Activated gamma-delta T cell treated with Interleukin-2 at 50 U/mL for 16 hours (primary cell): Measurements from ENCODE around the gene KRT28.
"Not testable (repeated sequence)": the region's sequence is repeated elsewhere in the genome, so short reads cannot be mapped to it uniquely, and the experiment has no call there.

Source experiments
- DNase-seq: peaks from one replicate; pipeline ENCODE4 v3.0.0-alpha.2; 2020

The KRT28 gene

DNA sequence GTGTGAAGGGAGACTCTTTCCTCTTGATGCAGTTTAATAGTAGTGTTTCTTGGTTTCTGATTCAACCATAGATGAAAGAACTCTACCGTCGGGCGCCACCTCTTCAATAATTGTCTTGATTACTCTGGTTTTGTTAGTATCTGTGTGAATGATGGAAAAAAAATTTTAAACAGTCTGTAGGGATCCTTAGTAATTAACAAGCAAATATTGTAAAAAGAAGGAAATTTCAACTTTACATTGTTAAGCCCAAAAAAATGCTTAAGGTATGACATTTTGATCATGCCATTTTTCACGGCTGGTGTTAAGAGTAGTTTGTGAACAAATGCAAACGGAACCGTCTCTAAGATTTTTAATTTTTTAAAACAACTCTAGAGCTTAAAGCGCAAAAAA lies 18.6 kb upstream of the KRT28 start:
- no peak for DNase-seq

DNA sequence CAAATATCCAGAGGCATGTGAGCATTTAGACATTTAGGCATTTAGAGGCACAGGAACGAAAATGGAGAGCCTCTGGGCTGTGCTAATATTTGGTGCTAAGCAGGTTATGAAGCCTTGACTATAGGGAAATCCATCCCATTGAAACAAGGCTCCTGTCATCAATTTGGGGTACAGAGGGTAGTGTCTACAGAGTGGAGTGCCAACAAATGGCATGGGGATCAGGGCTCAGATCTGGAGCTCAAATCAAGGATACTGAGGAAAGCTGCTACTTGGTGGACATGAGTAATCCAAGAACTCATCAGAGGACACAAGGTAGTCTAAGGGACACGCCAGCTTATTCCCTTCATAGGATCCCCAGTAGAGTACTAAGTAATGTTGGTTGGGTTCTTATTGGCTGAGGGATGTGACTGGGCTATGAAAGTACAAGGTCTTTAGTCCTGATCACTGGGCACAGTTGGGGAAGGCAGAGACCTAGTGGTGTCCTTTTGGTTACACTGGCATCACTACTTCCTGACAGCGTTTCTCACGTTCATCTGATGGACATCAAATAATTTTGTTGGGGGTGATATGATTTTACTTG lies 17.4 kb upstream of the KRT28 start:
- no peak for DNase-seq

DNA sequence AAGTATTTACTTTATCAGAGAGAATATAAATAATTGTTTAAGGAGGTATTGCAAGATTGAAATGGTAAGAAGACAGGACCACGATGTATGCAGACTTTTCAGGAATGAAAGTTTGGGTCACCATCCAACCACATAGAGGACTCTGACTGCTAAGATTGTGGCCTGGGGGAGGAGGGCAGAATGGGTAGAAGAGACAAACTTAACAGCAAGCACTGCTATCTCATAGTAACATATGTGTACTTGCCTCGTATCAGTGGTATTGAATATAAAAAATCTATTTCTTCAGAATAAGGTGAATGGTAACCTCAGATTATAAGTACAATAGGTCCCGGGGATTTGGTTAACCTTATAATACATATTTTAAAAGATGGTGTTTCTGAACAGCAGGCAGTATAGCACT lies 16.8 kb upstream of the KRT28 start:
- DNase-seq = no peak

GRCh38 chr17:40815381-40815780 lies 15.6 kb upstream of the KRT28 start:
- DNase-seq = no peak

DNA sequence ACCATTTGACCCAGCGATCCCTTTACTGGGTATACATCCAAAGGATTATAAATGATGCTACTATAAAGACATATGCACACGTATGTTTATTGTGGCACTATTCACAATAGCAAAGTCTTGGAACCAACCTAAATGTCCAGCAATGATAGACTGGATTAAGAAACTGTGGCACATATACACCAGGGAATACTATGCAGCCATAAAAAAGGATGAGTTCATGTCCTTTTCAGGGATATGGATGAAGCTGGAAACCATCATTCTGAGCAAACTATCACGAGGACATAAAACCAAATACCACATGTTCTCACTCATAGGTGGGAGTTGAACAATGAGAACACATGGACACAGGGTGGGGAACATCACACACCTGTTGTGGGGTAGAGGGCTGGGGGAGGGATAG lies 14.9 kb upstream of the KRT28 start:
- DNase-seq = not testable (repeated sequence)

- DNase-seq = no peak
Observed at GRCh38 chr17:40813804-40814203, 14.0 kb upstream of the KRT28 start.

DNA sequence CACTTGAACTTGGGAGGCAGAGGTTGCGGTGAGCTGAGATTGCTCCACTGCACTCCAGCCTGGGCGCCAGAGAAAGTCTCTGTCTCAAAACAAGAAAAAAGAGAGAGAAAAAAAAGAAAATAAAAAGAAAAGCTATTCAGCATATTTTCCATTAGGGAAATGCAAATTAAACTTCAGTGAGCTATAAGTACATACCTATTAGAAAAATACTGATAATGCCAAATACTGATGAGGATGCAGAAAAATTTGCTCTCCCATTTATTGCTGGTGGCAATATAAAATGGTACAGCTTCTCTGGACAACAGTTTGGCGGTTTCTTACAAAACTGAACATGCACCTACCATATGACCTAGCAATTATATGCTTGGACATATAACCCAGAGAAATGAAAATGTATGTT lies 12.9 kb upstream of the KRT28 start:
- DNase-seq = no peak

- DNase-seq = no peak
Observed at GRCh38 chr17:40810494-40810893, 10.7 kb upstream of the KRT28 start.

DNA sequence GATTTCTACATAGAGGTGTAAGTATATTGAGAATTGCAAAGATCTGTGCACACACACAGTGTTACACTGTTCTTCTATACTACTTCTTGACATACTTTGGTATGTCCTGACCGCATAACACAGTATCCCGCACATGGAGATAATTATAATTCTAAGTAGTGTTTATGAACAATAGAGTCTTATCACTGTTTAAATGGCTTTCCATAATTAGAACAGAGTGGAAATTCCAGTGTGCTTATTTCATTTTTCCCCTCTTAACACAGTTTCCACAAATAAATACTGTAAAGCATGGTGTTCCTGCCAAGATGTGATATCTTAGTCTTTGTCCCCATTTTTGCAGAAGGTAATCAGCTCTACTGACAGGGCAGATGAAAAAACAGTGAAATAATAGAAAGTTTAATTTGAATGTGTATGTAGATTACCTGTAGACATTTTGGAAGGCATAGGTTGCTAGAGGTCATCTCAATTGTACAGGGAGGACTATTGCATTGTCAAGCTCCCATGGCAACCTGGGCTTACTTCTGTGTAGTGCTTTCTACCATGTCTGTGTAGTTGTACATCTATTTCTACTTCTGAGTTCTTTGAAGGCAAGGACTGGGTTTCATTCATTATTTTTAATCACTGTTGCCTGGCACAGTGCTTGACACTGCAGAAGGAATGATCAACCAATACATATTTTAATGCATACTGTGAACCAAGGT lies 10.1 kb upstream of the KRT28 start:
- no peak for DNase-seq

DNA sequence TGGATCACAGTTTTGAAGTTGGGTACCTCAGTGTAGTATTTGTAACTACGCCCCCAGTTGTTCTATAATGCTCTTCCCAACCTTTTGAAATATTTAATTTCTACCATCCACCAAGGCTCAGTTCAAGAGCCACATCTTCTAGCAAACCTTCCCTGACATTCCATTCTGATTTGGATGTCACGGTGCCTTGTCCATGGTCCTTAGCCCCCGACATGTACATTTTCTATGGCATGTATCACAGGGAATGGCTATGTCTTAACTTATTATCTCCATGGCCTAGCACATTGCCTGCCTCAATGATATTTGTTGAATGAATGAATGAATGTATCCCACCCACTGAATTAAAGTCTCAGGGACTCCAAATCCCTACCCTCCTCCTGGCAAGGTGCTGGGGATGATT lies 6.4 kb upstream of the KRT28 start:
- no peak for DNase-seq

- peak; percentile 70 for DNase-seq
Observed at GRCh38 chr17:40803617-40804082, 3.9 kb upstream of the KRT28 start.

DNA sequence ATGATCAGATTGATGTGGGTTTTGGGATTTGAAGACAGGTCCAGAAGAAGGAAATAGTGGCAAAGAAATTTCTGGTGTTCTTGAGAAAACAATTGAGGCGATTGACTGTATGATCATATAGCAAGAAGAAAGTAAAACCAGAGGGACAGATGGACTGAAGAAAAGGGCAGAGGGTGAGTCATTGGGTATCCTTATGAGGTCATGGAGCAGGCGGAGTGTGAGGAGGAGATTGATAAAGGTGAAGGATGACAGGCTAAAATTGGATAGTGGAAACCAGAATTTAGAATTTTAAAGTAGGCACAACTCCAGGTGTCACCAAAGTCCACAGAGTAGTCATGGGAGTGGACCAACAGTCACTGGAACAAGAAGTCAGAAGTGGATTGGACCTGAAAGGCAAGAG lies 1.4 kb upstream of the KRT28 start:
- no peak for DNase-seq

DNA sequence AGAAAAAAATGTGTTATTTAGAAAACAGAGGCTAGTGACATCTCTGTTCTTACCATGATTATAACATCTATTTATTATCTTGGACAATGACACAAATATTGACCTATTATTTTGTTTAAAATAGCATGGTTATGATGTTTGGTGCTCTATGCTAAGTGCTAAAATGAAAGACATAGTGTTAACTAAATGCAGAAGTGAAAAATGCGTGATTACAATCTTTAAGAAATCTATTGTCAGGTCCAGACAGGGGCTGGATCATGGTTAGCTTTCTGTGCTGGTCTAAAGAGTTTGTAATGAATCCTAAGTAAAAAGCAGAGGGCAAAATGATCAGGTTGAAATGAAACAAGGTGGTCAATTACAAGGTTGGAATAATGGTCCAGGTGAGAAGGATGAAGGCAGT lies 622 bp upstream of the KRT28 start:
- DNase-seq = no peak

GRCh38 chr17:40796846-40797245 lies 2.9 kb downstream of the KRT28 start:
- no peak for DNase-seq

DNA sequence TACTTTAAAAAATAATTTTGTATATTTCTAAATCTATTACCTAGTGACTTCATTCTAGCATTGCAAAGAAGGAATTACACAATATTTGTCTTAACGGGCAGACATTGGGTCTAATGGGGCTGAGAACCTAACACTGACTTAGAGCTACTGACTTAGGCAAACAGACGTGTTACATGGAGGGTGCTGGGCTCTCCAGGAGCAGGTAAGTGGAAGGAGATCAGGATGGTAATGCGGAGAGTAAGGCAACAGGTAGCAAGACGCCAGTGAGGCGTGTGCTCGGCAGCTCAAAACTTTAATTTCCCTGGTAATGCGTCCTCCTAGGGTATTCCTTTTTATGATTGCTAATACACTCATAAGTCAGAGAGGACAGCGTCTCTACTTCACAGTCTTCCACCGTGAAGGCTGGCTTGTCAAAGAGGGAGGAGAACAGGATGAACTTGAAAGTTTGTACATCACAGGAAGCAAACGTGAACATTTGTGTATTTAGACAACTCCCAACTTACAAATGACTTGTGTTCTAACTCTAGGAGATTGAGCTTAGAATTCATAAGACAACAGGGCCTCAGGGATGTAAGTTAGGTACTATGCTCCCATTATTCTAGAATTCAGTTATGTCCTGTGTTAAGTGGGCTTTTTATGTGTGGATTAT lies 4.6 kb downstream of the KRT28 start:
- DNase-seq = no peak

DNA sequence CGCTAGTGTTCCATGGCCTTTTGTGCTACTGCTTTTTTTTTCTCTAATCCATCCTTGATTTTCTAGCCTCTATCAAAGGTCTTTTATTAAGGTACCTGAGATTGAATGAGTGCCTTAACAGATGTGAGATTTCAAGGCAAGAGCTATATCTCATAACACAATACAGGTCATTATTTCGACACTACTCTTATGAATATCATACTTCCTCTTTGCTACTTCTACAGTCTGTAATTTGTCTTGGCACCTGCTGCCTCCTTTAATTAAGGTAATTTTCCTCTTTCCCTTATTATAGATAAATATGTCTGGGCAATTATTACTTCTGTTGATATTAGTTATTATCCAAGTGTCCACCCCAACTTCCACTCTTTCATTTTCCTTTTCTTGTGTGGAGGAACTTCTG lies 5.3 kb downstream of the KRT28 start:
- no peak for DNase-seq

- DNase-seq = no peak
Observed at GRCh38 chr17:40793832-40794231, 5.9 kb downstream of the KRT28 start.

- DNase-seq = no peak
Observed at GRCh38 chr17:40791787-40792436, 7.8 kb downstream of the KRT28 start.

DNA sequence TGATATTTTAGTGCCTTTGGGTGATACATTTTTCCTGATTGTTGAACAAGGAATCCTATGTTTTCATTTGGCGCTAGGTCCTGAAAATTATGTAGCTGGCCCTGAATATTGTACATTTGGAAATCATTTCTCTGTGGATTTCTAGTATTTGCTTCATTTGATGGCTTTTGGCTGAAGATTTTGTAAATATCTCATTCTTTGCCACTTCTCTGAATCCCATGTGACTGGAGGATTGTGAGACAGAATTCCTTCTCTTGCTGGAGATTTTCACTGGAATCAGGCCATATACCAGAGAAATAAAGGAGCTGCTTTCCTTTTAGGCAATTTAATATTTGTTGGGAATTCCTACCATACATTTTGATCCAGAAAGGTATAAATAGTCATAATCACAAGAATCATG lies 8.6 kb downstream of the KRT28 start:
- no peak for DNase-seq

GRCh38 chr17:40782450-40782849 lies 17.3 kb downstream of the KRT28 start, which contains the start of gene KRT27:
Gene KRT27, minus strand, starts transcription at chr17:40782550. Its CDS starts 57 bp downstream, at chr17:40782493.
- DNase-seq = no peak

DNA sequence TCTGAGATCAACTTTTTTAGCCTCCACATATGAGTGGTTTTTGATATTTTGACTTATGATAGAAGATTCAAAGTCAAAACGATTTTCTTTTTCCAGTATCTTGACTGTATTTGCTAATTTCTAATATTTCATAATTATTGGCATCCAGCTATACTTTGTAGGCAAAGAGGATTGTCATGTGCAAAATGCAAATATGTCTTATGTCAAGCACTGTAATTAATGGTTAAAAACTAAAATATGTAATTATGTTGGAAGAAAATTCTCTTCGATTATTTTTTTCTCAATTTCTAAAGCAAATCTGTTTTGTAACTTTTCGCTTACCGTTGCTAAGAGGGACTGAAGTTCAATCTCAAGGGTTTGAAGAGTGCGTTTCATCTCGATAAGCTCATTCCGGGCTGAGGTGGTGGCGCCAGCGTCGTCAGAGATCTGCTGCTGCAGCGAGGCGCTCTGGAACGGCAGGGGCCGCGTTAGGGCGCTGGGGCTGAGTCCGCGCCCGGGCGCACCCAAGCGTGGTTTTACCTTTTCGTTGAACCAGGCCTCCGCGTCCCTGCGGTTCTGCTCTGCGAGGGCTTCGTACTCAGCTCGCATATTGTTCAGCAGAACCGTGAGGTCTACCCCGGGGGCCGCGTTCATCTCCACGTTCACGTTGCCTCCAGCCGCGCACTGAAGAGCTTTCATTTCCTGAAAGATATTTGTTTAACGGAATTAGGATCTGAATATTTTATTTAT lies 20.4 kb downstream of the KRT28 start:
- DNase-seq = no peak

DNA sequence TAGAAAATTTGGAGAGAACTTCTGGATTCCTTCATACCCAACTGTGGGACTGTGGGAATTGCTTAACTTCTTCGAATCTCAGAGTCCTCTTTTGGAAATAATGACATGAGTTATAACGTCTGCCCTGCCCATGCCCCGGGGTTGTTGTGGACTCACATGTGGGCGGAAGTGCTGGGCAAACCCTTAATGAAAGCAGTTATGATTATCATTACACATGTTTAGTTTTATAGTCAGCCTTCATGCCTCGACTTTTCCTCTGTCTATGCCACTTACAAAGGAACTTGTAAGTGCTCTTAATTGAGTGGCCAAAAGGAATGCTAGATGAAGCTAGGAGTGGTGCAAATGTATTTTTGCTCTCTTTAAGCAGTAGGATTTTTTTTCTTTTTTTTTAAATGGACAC lies 21.3 kb downstream of the KRT28 start:
- no peak for DNase-seq

DNA sequence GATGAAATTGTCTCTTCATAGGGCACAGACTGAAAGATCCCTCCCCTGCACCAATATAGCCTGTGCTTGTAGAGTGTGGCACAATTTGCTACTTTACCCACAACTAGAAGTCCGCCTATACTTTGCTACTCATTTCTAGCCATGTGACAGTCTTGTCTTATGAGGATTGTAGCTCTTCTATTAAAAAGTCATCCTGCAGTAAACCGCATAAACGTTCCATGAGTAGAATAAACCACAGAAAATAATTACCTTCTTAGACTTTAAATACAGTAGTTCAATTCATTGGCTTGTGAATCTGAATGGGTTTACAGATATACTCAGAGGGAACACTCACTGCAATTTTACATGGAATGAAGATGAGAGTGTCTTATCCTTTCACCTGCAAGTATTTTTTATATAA lies 21.8 kb downstream of the KRT28 start:
- no peak for DNase-seq
